Sigmoid colon (tissue), 7 donors: ENCODE data around the gene ZNF319. TPM values are rescaled to one million over a fixed set of nuclear protein-coding genes. Genes with fewer than 3 reads are reported as not detected.
"Not testable (repeated sequence)": the region's sequence is repeated elsewhere in the genome, so short reads cannot be mapped to it uniquely, and the experiment has no call there.

ENCODE experiments used
- DNase-seq: peaks from one replicate; pipeline ENCODE4 v3.0.0-alpha.2; 2019
- H3K27ac ChIP-seq, 4 donors: fragments of 200-600 bp; sonication (generic); one replicate each; pipeline ENCODE4 v1.5.1; 2016 to 2019; ENCODE audit warnings: mild to moderate bottlenecking in 1 of 4
- H3K27me3 ChIP-seq, 3 donors: fragments of 200-600 bp; sonication (generic); one replicate each; pipeline ENCODE4 v1.5.1; 2019; ENCODE audit warnings: mild to moderate bottlenecking in 1 of 3
- H3K36me3 ChIP-seq, 4 donors: fragments of 200-600 bp; sonication (generic); one replicate each; pipeline ENCODE4 v1.5.1; 2016 to 2019
- H3K4me1 ChIP-seq, 4 donors: fragments of 200-600 bp; sonication (generic); one replicate each; pipeline ENCODE4 v1.5.1; 2017 to 2019
- H3K4me3 ChIP-seq, 4 donors: fragments of 200-600 bp; sonication (generic); one replicate each; pipeline ENCODE4 v1.5.1; 2017 to 2019; ENCODE audit warnings: mild to moderate bottlenecking in 2 of 4, moderate library complexity in 1 of 4
- H3K9me3 ChIP-seq, 4 donors: fragments of 200-600 bp in 3 of 4; sonication (generic) in 3 of 4; one replicate each; pipeline versions ENCODE4 v1.5.1 to v1.6.1; 2013 to 2019
- EP300 ChIP-seq, 4 donors: sonication (generic); formaldehyde crosslinking; IDR thresholded peaks; one replicate each; pipeline ENCODE4 v1.6.1; 2017; ENCODE audit warnings: antibody characterized with exemption in 4 of 4
- POLR2A ChIP-seq, 2 donors: fragments of 450-650 bp; IDR thresholded peaks; one replicate each; pipeline ENCODE4 v1.6.1; 2016; ENCODE audit warnings: antibody characterized with exemption in 2 of 2, mild to moderate bottlenecking in 2 of 2, moderate library complexity in 2 of 2
- POLR2AphosphoS5 ChIP-seq, 4 donors: sonication (generic); formaldehyde crosslinking; IDR thresholded peaks; one replicate each; pipeline ENCODE4 v1.6.1; 2017; ENCODE audit warnings: antibody characterized with exemption in 4 of 4
- WGBS, 2 donors: extraction: QIAGEN DNeasy Blood & Tissue Kit; methylation state at CpG; one replicate each; pipeline ENCODE4 v1.1.7; 2013; 5-methylcytosine and 5-hydroxymethylcytosine counted together
- intact Hi-C: fragments of 100-400 bp; cut with DNase I; formaldehyde crosslinking; loops from one replicate; pipeline ENCODE4 v1.15.1; 2023
- polyA plus RNA-seq, 3 donors: library from polyadenylated mRNA; stranded (reverse); fragments of 200-250 nt; gene quantifications; one replicate each; pipeline ENCODE4 v1.2.3, GENCODE V29; 2013
- total RNA-seq, 4 donors: library from RNA; depleted of rRNA; stranded (reverse); fragments of >200 nt; gene quantifications; one replicate each; pipeline ENCODE4 v1.1.0, GENCODE V29; 2016
- TF ChIP-seq, protein P1 (sequence below), 4 experiments: fragments of 450-650 bp in 3 of 4; fragments of 200-600 bp in 1 of 4; IDR thresholded peaks; one replicate each; pipeline ENCODE4 v1.5.1; 2016 to 2019; ENCODE audit warnings: antibody characterized with exemption in 4 of 4, mild to moderate bottlenecking in 3 of 4, moderate library complexity in 2 of 4
- donor health status: healthy with polysubstance abuse.
- donor health status: Bipolar disorder and iron deficiency.
- donor health status: healthy.

Gene ZNF319
- total and polyA plus RNA-seq, 7 donors: 1.2 to 5.7 (median 4.8) TPM

DNA sequence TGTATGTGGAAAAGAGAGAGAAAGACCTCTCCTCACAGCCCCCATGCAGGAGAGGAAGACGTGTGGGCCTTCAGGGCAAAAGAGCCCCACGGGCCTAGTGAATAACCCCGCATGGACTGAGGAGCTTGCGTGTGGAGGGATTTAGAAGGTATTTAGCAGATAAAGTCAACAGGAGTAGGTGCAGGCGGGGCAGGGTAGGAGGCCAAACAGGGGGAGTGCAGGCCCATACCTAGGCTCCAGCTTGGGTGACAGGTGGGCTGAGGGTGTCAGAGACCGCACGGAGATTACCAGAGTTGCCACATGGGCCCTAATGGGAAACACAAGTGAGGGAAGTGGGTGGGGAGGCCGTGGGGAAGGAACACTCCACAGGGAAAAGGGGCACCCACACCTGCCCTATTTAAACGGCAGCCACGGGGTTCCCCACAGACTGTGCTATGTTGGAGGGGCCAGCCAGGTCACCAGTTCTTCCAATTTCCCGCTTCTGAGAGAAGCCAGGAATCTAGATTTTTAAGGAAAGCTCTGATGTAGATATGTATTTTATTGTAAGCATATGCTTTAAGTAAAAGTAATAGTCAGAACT lies 21.4 kb downstream of the ZNF319 start:
- Histone ChIP-seq H3K4me3 (no peak overlapping the region), H3K9me3 (no peaks in the 10 kb centered on the region), H3K4me1 (peaks cover 0 to 7% (median under 1%) of the 10 kb centered on the region in 4 donors), H3K27me3 (peaks cover 0 to under 1% (median 0%) of the 10 kb centered on the region in 3 donors), H3K27ac (no peak overlapping the region), H3K36me3 (no peaks in the 10 kb centered on the region)
- intact Hi-C loops: no loop called here
- DNase-seq: no peak
- TF ChIP-seq, protein P1, sequence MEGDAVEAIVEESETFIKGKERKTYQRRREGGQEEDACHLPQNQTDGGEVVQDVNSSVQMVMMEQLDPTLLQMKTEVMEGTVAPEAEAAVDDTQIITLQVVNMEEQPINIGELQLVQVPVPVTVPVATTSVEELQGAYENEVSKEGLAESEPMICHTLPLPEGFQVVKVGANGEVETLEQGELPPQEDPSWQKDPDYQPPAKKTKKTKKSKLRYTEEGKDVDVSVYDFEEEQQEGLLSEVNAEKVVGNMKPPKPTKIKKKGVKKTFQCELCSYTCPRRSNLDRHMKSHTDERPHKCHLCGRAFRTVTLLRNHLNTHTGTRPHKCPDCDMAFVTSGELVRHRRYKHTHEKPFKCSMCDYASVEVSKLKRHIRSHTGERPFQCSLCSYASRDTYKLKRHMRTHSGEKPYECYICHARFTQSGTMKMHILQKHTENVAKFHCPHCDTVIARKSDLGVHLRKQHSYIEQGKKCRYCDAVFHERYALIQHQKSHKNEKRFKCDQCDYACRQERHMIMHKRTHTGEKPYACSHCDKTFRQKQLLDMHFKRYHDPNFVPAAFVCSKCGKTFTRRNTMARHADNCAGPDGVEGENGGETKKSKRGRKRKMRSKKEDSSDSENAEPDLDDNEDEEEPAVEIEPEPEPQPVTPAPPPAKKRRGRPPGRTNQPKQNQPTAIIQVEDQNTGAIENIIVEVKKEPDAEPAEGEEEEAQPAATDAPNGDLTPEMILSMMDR (IDR thresholded peaks at IDR 0.05): no peak
- TF ChIP-seq POLR2AphosphoS5 (IDR thresholded peaks at IDR 0.05) (no peak), POLR2A (IDR thresholded peaks at IDR 0.05) (no peak), EP300 (IDR thresholded peaks at IDR 0.05) (no peak)
- 86 to 89% methylated on average over 11 of the region's 11 CpGs for WGBS, 2 donors

DNA sequence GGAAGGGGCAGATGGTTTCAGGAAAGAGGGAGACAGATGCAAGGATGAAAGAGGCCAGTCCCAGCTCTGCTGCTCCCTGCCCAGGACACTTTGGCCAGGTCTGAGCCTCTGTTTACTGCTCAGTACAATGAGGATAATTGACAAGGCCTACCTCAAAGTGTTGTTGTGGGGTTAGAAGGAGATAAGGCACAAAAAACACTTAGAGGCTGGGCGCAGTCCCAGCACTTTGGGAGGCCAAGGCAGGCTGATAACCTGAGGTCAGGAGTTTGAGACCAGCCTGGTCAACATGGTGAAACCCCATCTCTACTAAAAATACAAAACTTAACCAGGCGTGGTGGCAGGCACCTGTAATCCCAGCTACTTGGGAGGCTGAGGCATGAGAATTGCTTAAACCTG lies 22.4 kb downstream of the ZNF319 start:
- H3K36me3 ChIP-seq, H3K27me3 ChIP-seq, H3K4me1 ChIP-seq, DNase-seq, H3K4me3 ChIP-seq, H3K9me3 ChIP-seq, H3K27ac ChIP-seq, intact Hi-C loops: not testable (repeated sequence)
- WGBS, 2 donors: 90 to 95% methylated on average over 2 of the region's 2 CpGs

DNA sequence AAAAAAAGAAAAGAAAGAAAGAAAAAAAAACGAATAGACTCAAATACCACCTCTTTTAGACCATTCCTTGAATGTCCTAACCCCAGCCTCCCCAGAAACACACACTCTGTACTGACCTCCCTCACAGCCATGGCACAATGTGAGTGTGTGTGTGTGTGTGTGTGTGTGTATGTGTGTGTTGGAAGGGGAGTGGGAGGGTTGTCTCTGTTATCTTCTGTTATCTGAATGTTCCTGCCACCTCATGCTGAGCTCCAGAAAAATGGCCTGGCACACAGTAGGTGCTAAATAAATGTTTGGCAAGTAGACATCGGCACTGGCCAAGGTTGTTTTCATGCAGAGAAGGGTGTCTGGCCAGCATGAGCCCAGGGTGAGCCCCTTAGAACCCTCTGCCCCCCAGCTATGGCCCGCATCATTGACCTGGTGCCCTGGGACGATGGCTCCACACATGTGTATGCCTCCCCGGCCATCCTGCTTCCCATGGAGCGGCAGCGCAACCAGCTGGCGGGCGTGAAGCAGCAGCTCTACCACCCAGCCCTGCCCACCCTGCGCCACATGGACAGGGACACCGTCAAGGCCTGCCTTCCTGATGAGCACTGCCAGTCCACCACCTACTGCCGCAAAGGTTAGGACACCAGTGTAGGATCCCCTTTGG lies 22.9 kb downstream of the ZNF319 start:
- Histone ChIP-seq H3K36me3 (no peaks in the 10 kb centered on the region), H3K4me1 (peaks cover 0 to 7% (median 0%) of the 10 kb centered on the region in 4 donors), H3K27me3 (no peaks in the 10 kb centered on the region), H3K4me3 (no peak overlapping the region), H3K27ac (no peak overlapping the region), H3K9me3 (no peaks in the 10 kb centered on the region)
- DNase-seq: no peak
- TF ChIP-seq, protein P1 (IDR thresholded peaks at IDR 0.05): no peak
- no peak for TF ChIP-seq POLR2AphosphoS5 (IDR thresholded peaks at IDR 0.05)
- TF ChIP-seq EP300 (IDR thresholded peaks at IDR 0.05): no peak
- TF ChIP-seq POLR2A (IDR thresholded peaks at IDR 0.05): no peak
- WGBS, 2 donors: 87 to 88% methylated on average over 12 of the region's 12 CpGs
- intact Hi-C loops: no loop called here

DNA sequence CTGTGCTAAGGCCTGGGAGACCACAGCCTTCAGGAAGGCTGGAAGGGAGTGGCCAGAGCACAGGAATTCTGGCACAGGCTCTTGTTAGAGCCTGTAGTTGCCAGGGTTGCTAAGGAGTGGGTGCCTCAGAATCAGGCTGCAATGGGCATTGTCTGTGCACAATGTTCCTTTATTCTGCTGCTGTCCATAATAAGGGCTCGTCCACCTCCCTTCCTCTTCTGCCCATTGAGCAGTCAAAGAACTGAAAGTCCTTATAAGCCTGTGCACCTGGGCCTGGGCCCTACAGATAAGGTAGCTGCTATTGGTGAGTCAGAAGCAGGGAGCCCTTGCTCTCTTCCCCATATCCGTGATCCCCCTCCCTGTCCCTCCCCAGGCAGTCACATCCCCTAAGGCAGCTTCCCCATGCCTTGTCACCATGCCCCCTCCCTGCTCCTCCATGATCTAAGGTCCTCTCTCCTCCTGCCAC lies 24.1 kb downstream of the ZNF319 start:
- intact Hi-C loops: no loop called here
- peaks cover 0 to 7% (median 0%) of the 10 kb centered on the region in 4 donors for H3K4me1 ChIP-seq
- WGBS, 2 donors: 32 to 58% methylated on average over 2 of the region's 2 CpGs
- TF ChIP-seq POLR2A (IDR thresholded peaks at IDR 0.05) (no peak), EP300 (IDR thresholded peaks at IDR 0.05) (no peak), POLR2AphosphoS5 (IDR thresholded peaks at IDR 0.05) (no peak)
- TF ChIP-seq, protein P1 (IDR thresholded peaks at IDR 0.05): no peak
- H3K27me3 ChIP-seq: no peaks in the 10 kb centered on the region
- DNase-seq: no peak
- peak overlapping the region in 1 of 4 donors; percentile 46 for H3K27ac ChIP-seq
- H3K36me3 ChIP-seq: no peaks in the 10 kb centered on the region
- H3K4me3 ChIP-seq: no peak overlapping the region
- H3K9me3 ChIP-seq: no peaks in the 10 kb centered on the region

DNA sequence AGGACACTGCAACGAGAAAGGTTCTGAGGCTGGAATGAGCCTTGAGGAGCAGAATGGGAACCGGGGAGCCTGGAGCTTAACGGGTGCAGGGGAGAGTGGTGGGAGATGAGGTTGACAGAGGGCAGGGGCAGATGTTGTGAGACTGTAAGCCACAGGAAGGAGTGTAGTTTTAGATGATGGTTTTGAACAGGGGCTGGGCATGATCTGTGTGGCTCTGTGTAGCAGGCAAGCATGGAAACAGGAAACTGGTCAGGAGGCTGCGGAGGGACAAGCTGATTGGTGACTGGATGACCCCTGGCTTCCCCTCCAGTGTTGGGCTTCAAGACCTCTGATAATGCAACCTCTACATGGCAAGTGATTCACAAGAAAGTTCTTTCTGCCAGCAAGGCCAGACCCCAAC lies 28.2 kb downstream of the ZNF319 start:
- Histone ChIP-seq H3K4me3 (no peak overlapping the region), H3K36me3 (no peaks in the 10 kb centered on the region), H3K4me1 (peaks cover 0 to 7% (median 0%) of the 10 kb centered on the region in 4 donors), H3K27me3 (no peaks in the 10 kb centered on the region), H3K27ac (no peak overlapping the region), H3K9me3 (no peaks in the 10 kb centered on the region)
- no peak for DNase-seq
- 75% methylated on average over 4 of the region's 4 CpGs for WGBS, 2 donors
- TF ChIP-seq, protein P1 (IDR thresholded peaks at IDR 0.05): no peak
- no peak for TF ChIP-seq POLR2A (IDR thresholded peaks at IDR 0.05)
- TF ChIP-seq EP300 (IDR thresholded peaks at IDR 0.05): no peak
- no peak for TF ChIP-seq POLR2AphosphoS5 (IDR thresholded peaks at IDR 0.05)
- intact Hi-C loops: no loop called here
